ENCODE results near the gene KRTAP12-3. TPM values are rescaled to one million over a fixed set of nuclear protein-coding genes. Genes with fewer than 3 reads are reported as not detected.

The KRTAP12-3 gene
- total RNA-seq, 2 donors from 2014 or later, result not detected

GRCh38 chr21:44654576-44655175 is 3.1 kb upstream of the KRTAP12-3 start, which contains the start of gene KRTAP12-4:
Gene KRTAP12-4, minus strand, starts transcription at chr21:44654659. Its CDS starts 45 bp downstream, at chr21:44654614.
- no peak within 1 kb of the TSS for H3K9ac ChIP-seq (ENCODE audit: extremely low read depth, low read length, poor library complexity, severe bottlenecking)
- Mint-ChIP-seq H3K4me1 (peaks cover 6% of the 10 kb centered on the region), H3K36me3 (ENCODE audit: low read depth) (no peaks in the 10 kb centered on the region), H3K4me3 (no peak within 1 kb of the TSS), H3K9me3 (peaks cover 8% of the 10 kb centered on the region), H3K27ac (no peak within 1 kb of the TSS), H3K27me3 (ENCODE audit: insufficient read depth) (peaks cover 4% of the 10 kb centered on the region)
- H3K36me3 ChIP-seq (ENCODE audit: control insufficient read depth, insufficient read depth, low read length), result no peaks in the 10 kb centered on the region
- no peaks in the 10 kb centered on the region for H3K4me1 ChIP-seq (ENCODE audit: control insufficient read depth, insufficient read depth, low read length)
- H3K27ac ChIP-seq (ENCODE audit: low read depth, low read length), result no peak within 1 kb of the TSS
- H3K4me3 ChIP-seq (ENCODE audit: low read length), result no peak within 1 kb of the TSS
- peaks cover 6% of the 10 kb centered on the region for H3K9me3 ChIP-seq (ENCODE audit: control insufficient read depth, low read length)
- H3K27me3 ChIP-seq (ENCODE audit: control insufficient read depth, insufficient read depth, low read length, poor library complexity, severe bottlenecking), result no peaks in the 10 kb centered on the region
- TF ChIP-seq, protein P1, sequence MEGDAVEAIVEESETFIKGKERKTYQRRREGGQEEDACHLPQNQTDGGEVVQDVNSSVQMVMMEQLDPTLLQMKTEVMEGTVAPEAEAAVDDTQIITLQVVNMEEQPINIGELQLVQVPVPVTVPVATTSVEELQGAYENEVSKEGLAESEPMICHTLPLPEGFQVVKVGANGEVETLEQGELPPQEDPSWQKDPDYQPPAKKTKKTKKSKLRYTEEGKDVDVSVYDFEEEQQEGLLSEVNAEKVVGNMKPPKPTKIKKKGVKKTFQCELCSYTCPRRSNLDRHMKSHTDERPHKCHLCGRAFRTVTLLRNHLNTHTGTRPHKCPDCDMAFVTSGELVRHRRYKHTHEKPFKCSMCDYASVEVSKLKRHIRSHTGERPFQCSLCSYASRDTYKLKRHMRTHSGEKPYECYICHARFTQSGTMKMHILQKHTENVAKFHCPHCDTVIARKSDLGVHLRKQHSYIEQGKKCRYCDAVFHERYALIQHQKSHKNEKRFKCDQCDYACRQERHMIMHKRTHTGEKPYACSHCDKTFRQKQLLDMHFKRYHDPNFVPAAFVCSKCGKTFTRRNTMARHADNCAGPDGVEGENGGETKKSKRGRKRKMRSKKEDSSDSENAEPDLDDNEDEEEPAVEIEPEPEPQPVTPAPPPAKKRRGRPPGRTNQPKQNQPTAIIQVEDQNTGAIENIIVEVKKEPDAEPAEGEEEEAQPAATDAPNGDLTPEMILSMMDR (conservative IDR thresholded peaks at IDR 0.05), result no peak
- DNase-seq, result no peak
- WGBS, 2 experiments (ENCODE audit: insufficient coverage in 1 of 2, insufficient read length in 1 of 2), result 92 to 98% methylated on average over 4 to 9 of the region's 9 CpGs

DNA sequence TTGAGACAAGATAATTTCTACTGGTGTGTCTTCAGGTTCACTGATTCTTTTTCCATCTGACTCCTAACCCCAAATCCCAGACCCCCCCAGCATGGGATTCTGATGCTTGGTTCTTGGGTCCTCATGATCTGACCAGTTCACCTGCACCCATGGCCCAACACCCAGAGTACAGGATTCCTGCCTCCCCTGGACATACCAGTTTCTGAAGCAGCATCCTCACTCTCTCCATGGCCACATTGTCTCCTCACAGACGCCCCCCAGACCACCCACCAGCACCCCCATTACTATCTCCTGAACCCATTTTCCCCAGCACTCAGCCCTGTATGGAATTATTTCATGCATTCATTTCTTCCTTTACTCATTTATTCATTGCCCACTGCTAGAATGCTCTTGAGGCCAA is 864 bp upstream of the KRTAP12-3 start:
- peaks cover 16% of the 10 kb centered on the region for H3K9me3 Mint-ChIP-seq

DNA sequence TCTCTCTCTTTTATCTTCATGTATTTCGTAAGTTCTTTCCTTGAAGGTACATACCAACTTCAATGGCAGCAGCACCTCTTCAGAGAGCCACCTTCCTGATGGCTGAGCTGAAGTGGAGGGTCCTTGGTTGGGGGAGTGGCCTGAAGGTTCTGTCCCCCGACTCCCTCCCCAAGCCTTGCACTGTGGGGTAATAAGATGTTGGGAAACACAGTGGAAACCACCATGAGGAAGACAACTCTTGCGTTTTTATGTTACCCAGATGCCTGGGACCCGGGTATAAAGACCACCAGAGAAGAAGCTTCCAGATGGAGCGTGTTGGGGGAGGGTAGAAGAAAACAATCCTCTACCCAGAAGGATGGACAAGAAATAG is 794 bp downstream of the KRTAP12-3 start:
- no peaks in the 10 kb centered on the region for H3K36me3 Mint-ChIP-seq (ENCODE audit: low read depth)
- Histone ChIP-seq H3K27ac (ENCODE audit: low read depth, low read length) (no peak overlapping the region), H3K27me3 (ENCODE audit: control insufficient read depth, insufficient read depth, low read length, poor library complexity, severe bottlenecking) (no peaks in the 10 kb centered on the region), H3K4me1 (ENCODE audit: control insufficient read depth, insufficient read depth, low read length) (no peaks in the 10 kb centered on the region), H3K36me3 (ENCODE audit: control insufficient read depth, insufficient read depth, low read length) (no peaks in the 10 kb centered on the region), H3K9ac (ENCODE audit: extremely low read depth, low read length, poor library complexity, severe bottlenecking) (no peak overlapping the region), H3K9me3 (ENCODE audit: control insufficient read depth, low read length) (peaks cover 6% of the 10 kb centered on the region), H3K4me3 (ENCODE audit: low read length) (no peak overlapping the region)
- H3K9me3 Mint-ChIP-seq, result peaks cover 13% of the 10 kb centered on the region
- peaks cover 10% of the 10 kb centered on the region for H3K4me1 Mint-ChIP-seq
- peaks cover 4% of the 10 kb centered on the region for H3K27me3 Mint-ChIP-seq (ENCODE audit: insufficient read depth)
- no peak overlapping the region for H3K4me3 Mint-ChIP-seq
- TF ChIP-seq, protein P1 (conservative IDR thresholded peaks at IDR 0.05), result no peak
- DNase-seq, result no peak
- 89% methylated on average over 5 of the region's 5 CpGs; no CpG with 5 or more reads in 1 of the 2 experiments for WGBS, 2 experiments (ENCODE audit: insufficient coverage in 1 of 2, insufficient read length in 1 of 2)
- no peak overlapping the region for H3K27ac Mint-ChIP-seq

More for the DNA sequence above, 864 bp upstream of the KRTAP12-3 start:
- Histone ChIP-seq H3K4me3 (ENCODE audit: low read length) (no peak overlapping the region), H3K4me1 (ENCODE audit: control insufficient read depth, insufficient read depth, low read length) (no peaks in the 10 kb centered on the region), H3K9me3 (ENCODE audit: control insufficient read depth, low read length) (peaks cover 6% of the 10 kb centered on the region), H3K27ac (ENCODE audit: low read depth, low read length) (no peak overlapping the region), H3K9ac (ENCODE audit: extremely low read depth, low read length, poor library complexity, severe bottlenecking) (no peak overlapping the region), H3K27me3 (ENCODE audit: control insufficient read depth, insufficient read depth, low read length, poor library complexity, severe bottlenecking) (no peaks in the 10 kb centered on the region), H3K36me3 (ENCODE audit: control insufficient read depth, insufficient read depth, low read length) (no peaks in the 10 kb centered on the region)
- peaks cover 10% of the 10 kb centered on the region for H3K4me1 Mint-ChIP-seq
- no peak overlapping the region for H3K4me3 Mint-ChIP-seq
- H3K27ac Mint-ChIP-seq, result no peak overlapping the region
- no peaks in the 10 kb centered on the region for H3K36me3 Mint-ChIP-seq (ENCODE audit: low read depth)
- TF ChIP-seq, protein P1 (conservative IDR thresholded peaks at IDR 0.05), result no peak
- 76 to 80% methylated on average over 1 of the region's 1 CpG for WGBS, 2 experiments (ENCODE audit: insufficient coverage in 1 of 2, insufficient read length in 1 of 2)
- no peak for DNase-seq
- peaks cover 4% of the 10 kb centered on the region for H3K27me3 Mint-ChIP-seq (ENCODE audit: insufficient read depth)

Data from endodermal cell (in vitro differentiated cells).